NCI-H1092 treated with DMSO at 0.1 percent for 48 hours (cell line): ENCODE data around the gene NACC1.

Experiments used
- DNase-seq: peaks from one replicate; lab custom pipeline; 2025; lab: John Stamatoyannopoulos, UW

The NACC1 gene

GRCh38 chr19:13117772-13118423 is at the start of gene NACC1:
TSS of gene NACC1 (plus strand) at chr19:13118264. CDS start at chr19:13135208, 16,944 bp downstream.
- DNase-seq: peak; percentile 87

DNA sequence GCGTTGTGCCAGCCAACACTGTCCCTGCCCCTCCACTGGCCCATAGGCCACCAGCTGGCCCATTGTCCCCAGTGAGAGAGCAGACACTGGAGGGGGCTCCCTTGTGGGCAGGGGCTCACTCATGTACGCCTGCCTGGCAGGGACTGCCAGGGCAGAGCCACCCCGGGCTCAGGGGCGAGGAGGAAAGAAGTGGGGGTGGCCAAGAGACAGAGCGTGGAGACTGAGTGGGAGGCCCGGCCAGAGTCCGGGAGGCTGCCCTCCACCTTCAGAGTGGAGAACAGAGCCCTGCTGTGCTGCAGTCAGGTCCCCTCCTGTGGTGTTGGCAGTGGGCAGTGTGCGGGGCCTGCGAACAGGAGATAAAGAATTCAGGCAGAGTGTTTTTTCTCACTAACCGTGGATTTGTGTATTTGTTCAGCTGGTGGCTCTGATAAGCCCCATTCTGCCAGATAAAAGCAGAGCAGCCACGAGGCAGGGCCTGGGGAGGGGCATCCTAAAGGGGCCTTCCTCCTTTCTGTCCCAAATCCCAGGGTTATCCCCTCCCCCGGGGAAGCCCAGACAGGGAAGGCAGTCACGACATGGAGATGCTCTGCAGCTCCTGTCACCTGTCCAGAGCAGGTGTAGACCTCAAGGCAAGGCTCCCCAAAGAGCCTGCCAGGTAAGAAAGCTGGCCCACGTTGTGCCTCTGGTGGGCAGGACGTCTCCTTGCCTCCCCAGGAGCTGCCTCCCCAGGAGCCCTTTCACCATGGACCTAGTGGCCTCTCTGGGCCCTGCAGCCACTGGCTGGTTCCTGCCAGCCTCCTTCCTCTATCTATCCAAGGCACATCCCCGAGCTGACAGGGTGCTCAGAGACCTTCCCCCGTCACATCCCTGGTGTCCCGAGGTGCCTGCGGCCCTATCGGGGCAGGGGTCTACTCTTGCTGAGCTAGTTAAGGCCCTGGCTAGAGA is 48.4 kb upstream of the NACC1 start:
- peak; percentile 65 for DNase-seq

GRCh38 chr19:13070425-13071140 is 47.5 kb upstream of the NACC1 start:
- DNase-seq: no peak

DNA sequence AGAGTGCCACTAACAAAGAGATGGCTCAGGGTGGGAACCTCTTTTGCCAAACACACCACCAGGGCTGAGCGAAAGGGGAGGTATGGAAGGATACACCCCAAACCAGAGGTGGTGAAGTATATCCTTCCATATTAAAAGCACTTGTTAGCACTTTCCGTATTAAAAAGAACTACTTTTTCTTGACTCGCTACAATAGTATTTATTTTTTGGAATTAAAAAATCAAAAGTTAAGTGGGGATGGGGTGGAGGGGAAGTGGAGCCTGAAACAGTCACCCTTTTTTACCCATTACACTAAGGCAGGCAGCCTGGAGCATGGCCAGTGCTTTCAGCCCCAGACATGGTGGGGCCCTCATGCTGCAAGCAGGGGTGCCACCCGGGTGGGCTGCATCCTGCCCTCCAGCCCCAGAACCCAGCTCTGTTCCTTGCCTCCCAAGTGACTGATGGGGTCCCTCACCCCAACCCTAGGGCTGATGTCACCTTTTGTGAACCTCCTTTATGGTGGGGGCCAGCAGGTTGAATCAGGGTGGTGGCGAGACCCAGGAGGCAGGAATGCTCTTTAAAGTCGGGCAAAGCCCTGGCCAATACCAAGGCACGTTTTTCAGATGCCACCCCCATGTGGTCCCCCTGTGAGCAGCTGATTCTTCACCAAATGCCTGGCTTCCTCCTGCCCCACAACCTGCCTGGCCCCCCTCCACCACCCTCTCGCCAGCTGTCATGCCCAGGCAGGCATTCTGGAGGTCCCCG is 46.4 kb upstream of the NACC1 start:
- no peak for DNase-seq

GRCh38 chr19:13072188-13072908 is 45.7 kb upstream of the NACC1 start:
- no peak for DNase-seq

DNA sequence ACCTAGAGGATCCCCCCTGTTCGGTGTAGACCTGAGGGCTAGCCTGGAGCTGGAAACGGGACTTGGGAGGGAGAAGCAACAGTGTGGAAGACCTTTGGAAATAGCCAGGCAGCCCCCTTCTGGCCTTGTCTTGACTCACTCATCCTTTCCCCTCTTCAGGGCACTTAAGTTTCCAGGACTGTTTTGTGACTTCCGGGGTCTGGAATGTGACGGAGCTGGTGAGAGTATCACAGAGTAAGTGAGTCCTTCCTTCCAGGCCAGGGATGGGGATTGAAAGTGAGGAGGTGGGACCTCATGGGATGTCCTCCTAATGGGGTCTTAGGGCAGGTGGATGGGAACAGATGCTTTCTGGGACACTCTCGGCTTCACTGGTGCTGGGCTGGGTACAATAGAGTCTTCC is 44.8 kb upstream of the NACC1 start:
- no peak for DNase-seq

GRCh38 chr19:13074378-13074777 is 43.7 kb upstream of the NACC1 start:
- DNase-seq: no peak

DNA sequence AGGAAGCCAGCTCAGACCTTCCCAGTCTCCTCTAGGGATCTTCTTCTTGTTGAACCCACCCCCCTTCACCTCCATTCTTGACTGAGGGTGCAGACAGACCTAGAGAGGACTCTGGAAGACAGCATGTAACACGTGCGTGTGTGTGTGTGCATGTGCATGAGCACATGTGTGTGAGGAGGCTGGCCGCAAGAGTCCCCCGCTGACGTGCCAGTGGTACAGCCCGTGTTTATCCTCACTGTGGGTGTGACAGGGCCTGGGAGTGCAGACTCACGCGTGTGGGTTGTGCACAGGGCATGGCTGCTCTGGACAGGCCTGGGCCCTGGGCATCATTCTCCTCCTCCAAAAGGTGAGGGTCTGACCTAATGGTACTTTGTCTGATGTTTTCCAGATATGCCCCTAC is 41.7 kb upstream of the NACC1 start:
- DNase-seq: no peak

- no peak for DNase-seq
These were observed 41.3 kb upstream of the NACC1 start for GRCh38 chr19:13076787-13077186.

- DNase-seq: no peak
These were observed 40.8 kb upstream of the NACC1 start for GRCh38 chr19:13077240-13077639.

DNA sequence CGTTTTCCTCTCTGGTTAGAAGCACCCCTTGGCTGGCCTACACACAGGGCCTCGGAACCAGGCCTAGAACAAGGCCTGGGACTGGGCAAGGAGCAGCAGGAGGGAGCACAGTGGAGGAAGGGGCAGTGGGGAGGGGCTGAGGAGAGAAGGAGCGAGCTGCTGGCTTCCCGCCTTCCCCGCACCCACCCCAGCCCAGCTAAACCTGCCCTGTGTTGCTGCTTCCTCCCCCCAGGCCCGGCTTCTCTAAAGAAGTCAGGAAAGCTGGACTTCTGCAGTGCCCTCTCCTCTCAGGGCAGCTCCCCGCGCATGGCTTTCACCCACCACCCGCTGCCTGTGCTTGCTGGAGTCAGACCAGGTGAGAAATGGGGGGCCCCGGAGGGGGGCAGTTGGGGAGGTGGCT is 39.7 kb upstream of the NACC1 start:
- no peak for DNase-seq

GRCh38 chr19:13078897-13079541 is 39.0 kb upstream of the NACC1 start:
- peak; percentile 34 for DNase-seq

DNA sequence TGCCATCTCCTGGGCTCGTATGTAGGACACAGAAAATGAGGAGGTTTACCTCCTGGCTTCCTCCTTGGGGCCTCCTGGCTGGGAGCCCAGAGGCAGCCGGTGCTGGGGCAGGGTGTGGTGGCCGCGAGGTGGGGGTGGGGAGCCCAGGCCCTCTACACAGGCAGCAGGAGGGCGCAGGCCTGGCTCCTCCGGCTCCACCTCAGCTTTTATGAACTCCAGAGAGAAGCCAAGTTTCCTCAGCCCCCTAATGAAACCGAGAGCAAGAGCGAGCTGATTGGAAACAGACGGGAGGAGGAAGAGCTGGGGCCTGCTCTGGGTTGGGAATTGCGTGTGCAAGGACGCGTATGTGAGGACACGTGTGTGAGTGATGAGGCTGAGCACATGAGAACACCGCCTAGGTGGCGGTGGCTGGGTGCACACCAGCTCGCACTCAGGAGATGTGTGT is 38.5 kb upstream of the NACC1 start:
- peak; percentile 61 for DNase-seq

DNA sequence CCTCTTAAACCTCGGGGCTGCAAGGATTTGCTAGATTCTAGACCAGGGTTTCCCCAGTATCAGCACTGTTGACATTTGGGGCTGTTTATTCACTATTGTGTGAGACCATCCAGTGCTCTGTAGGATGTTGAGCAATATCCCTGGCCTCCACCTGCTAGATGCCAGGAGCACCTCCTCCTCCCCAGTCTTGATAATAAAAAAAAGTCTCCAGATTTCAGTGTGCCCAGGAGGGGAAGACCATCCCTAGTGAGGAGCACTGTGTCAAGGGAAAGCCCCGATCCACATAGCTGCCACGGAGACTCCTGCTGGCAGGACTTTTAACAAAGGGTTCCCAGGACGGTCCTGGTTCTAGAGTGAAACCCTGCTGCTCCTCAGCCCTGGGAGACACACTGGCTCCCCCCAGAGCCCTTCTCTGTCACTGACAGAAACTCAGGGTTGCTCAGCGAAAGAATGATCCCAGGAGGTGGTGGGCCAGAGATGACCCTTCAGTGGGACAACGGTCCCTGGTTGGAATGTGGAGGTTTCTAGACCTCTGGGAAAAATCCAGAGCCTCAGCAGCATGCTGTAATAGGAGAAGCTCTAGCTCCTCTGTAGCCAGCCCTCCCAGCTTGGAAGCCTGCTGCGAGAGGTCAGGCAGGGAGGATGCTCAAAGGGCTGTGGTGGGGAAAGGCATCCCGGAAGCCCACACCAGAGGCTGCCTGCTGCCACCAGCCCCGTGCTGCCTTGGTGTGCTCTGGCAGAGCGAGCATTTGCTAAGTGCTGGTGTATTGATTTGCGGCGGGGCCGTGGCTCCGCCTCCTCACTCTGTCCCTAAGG is 35.7 kb upstream of the NACC1 start:
- peak; percentile 35 for DNase-seq

DNA sequence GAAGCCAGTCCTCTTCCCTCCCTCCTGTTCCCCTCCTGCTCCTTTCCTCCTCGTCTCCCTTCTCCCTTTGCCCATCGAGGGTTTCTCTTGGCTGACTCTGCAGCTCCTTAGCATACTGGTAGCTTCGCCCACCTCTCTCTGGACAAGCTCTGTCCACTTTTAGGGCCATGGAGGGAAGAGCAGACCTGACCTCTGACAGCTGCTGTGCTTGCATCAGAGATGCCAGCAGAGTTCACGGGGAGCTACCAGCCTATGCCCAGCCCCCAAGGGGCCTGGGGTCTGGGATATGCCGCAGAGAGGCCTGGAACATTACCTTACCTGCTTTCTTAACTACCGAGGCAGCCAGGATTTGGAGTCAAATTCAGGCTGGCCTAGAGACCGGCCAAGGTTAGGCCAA is 35.1 kb upstream of the NACC1 start:
- DNase-seq: no peak

DNA sequence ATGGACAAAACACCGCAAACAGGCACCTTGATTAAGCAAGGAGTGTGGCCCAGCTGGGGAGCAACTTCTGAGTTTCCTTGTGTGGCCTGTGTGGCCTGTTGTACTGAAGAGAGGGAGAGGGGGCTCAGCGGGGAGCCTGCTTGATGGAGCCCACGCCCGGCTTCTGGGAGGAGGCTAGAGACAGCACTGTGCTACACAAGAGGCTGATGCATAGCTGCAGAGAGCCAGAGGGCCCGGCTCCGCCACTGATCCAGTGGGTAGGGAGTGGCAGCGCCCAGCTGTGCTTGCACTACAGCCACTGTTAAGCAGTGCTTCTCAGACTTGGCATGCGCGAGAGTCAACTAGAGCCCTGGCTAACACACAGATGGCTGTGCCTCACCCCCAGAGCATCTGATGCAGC is 34.4 kb upstream of the NACC1 start:
- no peak for DNase-seq

DNA sequence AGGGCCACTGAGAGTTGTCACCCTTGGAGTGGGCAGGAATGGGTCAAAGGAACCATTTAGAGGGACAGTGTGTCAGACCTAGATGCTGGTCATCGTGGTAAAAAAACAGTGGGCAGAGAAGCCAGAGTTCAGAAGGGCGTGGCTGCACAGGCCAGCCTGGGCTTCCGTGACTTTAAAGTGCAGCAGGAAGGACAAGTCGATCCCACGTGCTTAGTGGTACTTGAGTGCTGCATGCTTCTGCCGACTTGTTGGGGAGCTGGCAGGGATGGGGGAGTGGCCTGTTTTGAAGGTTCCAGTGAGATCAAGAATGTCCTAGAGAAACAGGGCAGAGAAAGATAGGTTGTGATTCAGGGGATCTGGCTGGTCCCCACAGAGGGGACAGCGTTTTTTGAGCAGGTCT is 32.4 kb upstream of the NACC1 start:
- no peak for DNase-seq

- no peak for DNase-seq
These were observed 31.7 kb upstream of the NACC1 start for GRCh38 chr19:13086341-13086740.

- DNase-seq: no peak
These were observed 30.8 kb upstream of the NACC1 start for GRCh38 chr19:13087295-13087694.
